WTC11 (cell line): Measurements from ENCODE around the gene ACSL5. TPM values are rescaled to one million over a fixed set of nuclear protein-coding genes. Genes with fewer than 3 reads are reported as not detected.

Source experiments
- ATAC-seq: fragments of 200-7000 bp; cut with Tn5 transposase; 2 replicates; pipeline ENCODE4 v1.10.0; 2021; ENCODE audit warnings: mild to moderate bottlenecking, moderate library complexity
- CTCF ChIA-PET: fragments of 300-600 bp; sonication (Branson Sonifier 250); formaldehyde crosslinking; loops from one replicate; lab custom pipeline; 2021; ENCODE audit warnings: antibody characterized with exemption; lab: Charles Lee
- POLR2A ChIA-PET: fragments of 350-600 bp; sonication (Branson Sonifier 250); formaldehyde crosslinking; loops from one replicate; lab custom pipeline; 2021; ENCODE audit warnings: antibody characterized with exemption; lab: Charles Lee
- DNase-seq: peaks from one replicate; pipeline ENCODE4 v3.0.0; 2021; ENCODE audit warnings: low spot score
- H3K27ac Mint-ChIP-seq: 2 replicates; pipeline ENCODE4 v1.8.0; 2021; ENCODE audit warnings: mixed read lengths
- H3K27me3 Mint-ChIP-seq: 2 replicates; pipeline ENCODE4 v1.8.0; 2021; ENCODE audit warnings: low read depth, mild to moderate bottlenecking, moderate library complexity, mixed read lengths
- H3K36me3 Mint-ChIP-seq: 2 replicates; pipeline ENCODE4 v1.8.0; 2021; ENCODE audit warnings: mixed read lengths
- H3K4me1 Mint-ChIP-seq: 2 replicates; pipeline ENCODE4 v1.8.0; 2022; ENCODE audit warnings: mixed read lengths
- H3K4me3 Mint-ChIP-seq: 2 replicates; pipeline ENCODE4 v1.8.0; 2021; ENCODE audit warnings: mild to moderate bottlenecking, moderate library complexity, mixed read lengths
- H3K9me3 Mint-ChIP-seq: 2 replicates; pipeline ENCODE4 v1.8.0; 2021; ENCODE audit warnings: mixed read lengths
- ATF1 ChIP-seq: sonication (generic); formaldehyde crosslinking; IDR thresholded peaks from 2 replicates; pipeline ENCODE4 v1.8.1; 2023; ENCODE audit warnings: mild to moderate bottlenecking, moderate library complexity, missing genetic modification reagents
- ATF3 ChIP-seq: sonication (generic); formaldehyde crosslinking; conservative IDR thresholded peaks from 2 replicates; pipeline ENCODE4 v1.8.1; 2022; ENCODE audit warnings: mild to moderate bottlenecking, missing genetic modification reagents
- CTCF ChIP-seq: fragments of 200-600 bp; IDR thresholded peaks from 2 replicates; pipeline ENCODE4 v1.8.0; 2022; ENCODE audit warnings: antibody characterized with exemption
- ERG ChIP-seq: fragments of 250-450 bp; sonication (Bioruptor Pico); IDR thresholded peaks from 2 replicates; pipeline ENCODE4 v1.8.0; 2021; ENCODE audit warnings: mild to moderate bottlenecking
- ETV6 ChIP-seq: sonication (generic); formaldehyde crosslinking; IDR thresholded peaks from 2 replicates; pipeline ENCODE4 v1.8.1; 2022; ENCODE audit warnings: mild to moderate bottlenecking, missing genetic modification reagents
- FOXK1 ChIP-seq: sonication (generic); formaldehyde crosslinking; IDR thresholded peaks from 2 replicates; pipeline ENCODE4 v1.8.0; 2022; ENCODE audit warnings: mild to moderate bottlenecking, moderate library complexity, missing genetic modification reagents
- FOXP1 ChIP-seq: sonication (generic); formaldehyde crosslinking; IDR thresholded peaks from 2 replicates; pipeline ENCODE4 v1.8.0; 2022; ENCODE audit warnings: missing genetic modification reagents, mild to moderate bottlenecking, moderate library complexity, borderline replicate concordance
- GRHL2 ChIP-seq: fragments of 250-450 bp; sonication (Bioruptor Pico); IDR thresholded peaks from 2 replicates; pipeline ENCODE4 v1.8.0; 2022; ENCODE audit warnings: mild to moderate bottlenecking, moderate library complexity; ENCODE audit not compliant: insufficient replicate concordance, severe bottlenecking
- HMGA2 ChIP-seq: fragments of 250-450 bp; sonication (Bioruptor Pico); IDR thresholded peaks from 2 replicates; pipeline ENCODE4 v1.4.0; 2021; ENCODE audit warnings: mild to moderate bottlenecking, moderate library complexity
- JAZF1 ChIP-seq: fragments of 250-450 bp; sonication (Bioruptor Pico); IDR thresholded peaks from 2 replicates; pipeline ENCODE4 v1.9.0; 2021; ENCODE audit warnings: moderate library complexity, mild to moderate bottlenecking, inconsistent platforms
- MLX ChIP-seq: sonication (generic); formaldehyde crosslinking; IDR thresholded peaks from 2 replicates; pipeline ENCODE4 v1.8.1; 2023; ENCODE audit warnings: mild to moderate bottlenecking, missing genetic modification reagents, moderate library complexity
- NFATC4 ChIP-seq: fragments of 250-450 bp; sonication (Bioruptor Pico); IDR thresholded peaks from 2 replicates; pipeline ENCODE4 v1.9.0; 2021; ENCODE audit warnings: mild to moderate bottlenecking
- NFE2L1 ChIP-seq: sonication (generic); formaldehyde crosslinking; IDR thresholded peaks from 2 replicates; pipeline ENCODE4 v1.8.1; 2023; ENCODE audit warnings: missing genetic modification reagents
- NR3C1 ChIP-seq: sonication (generic); formaldehyde crosslinking; conservative IDR thresholded peaks from 2 replicates; pipeline ENCODE4 v1.8.1; 2023; ENCODE audit warnings: low read depth, mild to moderate bottlenecking, missing genetic modification reagents
- PRDM15 ChIP-seq: sonication (generic); formaldehyde crosslinking; IDR thresholded peaks from 2 replicates; pipeline ENCODE4 v1.8.0; 2022; ENCODE audit warnings: missing genetic modification reagents
- SMAD3 ChIP-seq: sonication (generic); formaldehyde crosslinking; IDR thresholded peaks from 2 replicates; pipeline ENCODE4 v1.8.0; 2022; ENCODE audit warnings: missing genetic modification reagents, mild to moderate bottlenecking, borderline replicate concordance
- SP1 ChIP-seq: sonication (generic); formaldehyde crosslinking; conservative IDR thresholded peaks from 2 replicates; pipeline ENCODE4 v1.8.1; 2022; ENCODE audit warnings: missing genetic modification reagents
- TEAD4 ChIP-seq: sonication (generic); formaldehyde crosslinking; IDR thresholded peaks from 2 replicates; pipeline ENCODE4 v1.8.0; 2022; ENCODE audit warnings: mild to moderate bottlenecking, missing genetic modification reagents
- USF1 ChIP-seq: sonication (generic); formaldehyde crosslinking; IDR thresholded peaks from 2 replicates; pipeline ENCODE4 v1.8.0; 2022; ENCODE audit warnings: mild to moderate bottlenecking, missing genetic modification reagents
- ZBTB21 ChIP-seq: sonication (generic); formaldehyde crosslinking; IDR thresholded peaks from 2 replicates; pipeline ENCODE4 v1.8.1; 2023; ENCODE audit warnings: mild to moderate bottlenecking, missing genetic modification reagents, borderline replicate concordance
- ZMAT4 ChIP-seq: fragments of 250-450 bp; sonication (Bioruptor Pico); IDR thresholded peaks from 2 replicates; pipeline ENCODE4 v1.9.0; 2021; ENCODE audit warnings: mild to moderate bottlenecking
- ZNF281 ChIP-seq: sonication (generic); formaldehyde crosslinking; IDR thresholded peaks from 2 replicates; pipeline ENCODE4 v1.8.0; 2023; ENCODE audit warnings: mild to moderate bottlenecking, missing genetic modification reagents
- ZNF317 ChIP-seq: sonication (generic); formaldehyde crosslinking; IDR thresholded peaks from 2 replicates; pipeline ENCODE4 v1.8.1; 2023; ENCODE audit warnings: low read depth, mild to moderate bottlenecking, moderate library complexity, missing genetic modification reagents, borderline replicate concordance
- total RNA-seq: library from RNA; stranded (reverse); gene quantifications from 3 replicates; pipeline ENCODE4 v1.2.3, GENCODE V29; 2021

The ACSL5 gene
- total RNA-seq, 1 experiment from 2014 or later: 0.22 TPM

- ChIA-PET POLR2A (no interaction called here), CTCF (interaction anchor here (0.5 to 1.3 kb wide), 2 partner anchors 138 to 198 kb away, joined by 3 to 4 read pairs; no protein-coding TSS in a partner anchor)
- ATAC-seq (no peak), DNase-seq (no peak)
- H3K27ac Mint-ChIP-seq: no peak overlapping the region
- H3K27me3 Mint-ChIP-seq: no peaks in the 10 kb centered on the region
- TF ChIP-seq MLX: no peak
- no peak for TF ChIP-seq JAZF1 (CRISPR knock-in tag)
- TF ChIP-seq HMGA2: no peak
- no peak for TF ChIP-seq ATF3 (CRISPR knock-in tag)
- TF ChIP-seq SP1: no peak
- no peak for TF ChIP-seq NFE2L1
- TF ChIP-seq TEAD4: no peak
- no peak for TF ChIP-seq ZNF281 (CRISPR knock-in tag)
- TF ChIP-seq NR3C1 (CRISPR knock-in tag): no peak
- no peaks in the 10 kb centered on the region for H3K36me3 Mint-ChIP-seq
- no peak overlapping the region for H3K4me3 Mint-ChIP-seq
- no peaks in the 10 kb centered on the region for H3K9me3 Mint-ChIP-seq
- no peaks in the 10 kb centered on the region for H3K4me1 Mint-ChIP-seq
Measured at GRCh38 chr10:112335111-112335867, 38.6 kb upstream of the ACSL5 start.

GRCh38 chr10:112335868-112336265 lies 38.0 kb upstream of the ACSL5 start:
- H3K9me3 Mint-ChIP-seq: no peaks in the 10 kb centered on the region
- DNase-seq: no peak
- no peaks in the 10 kb centered on the region for H3K4me1 Mint-ChIP-seq
- no peaks in the 10 kb centered on the region for H3K36me3 Mint-ChIP-seq
- ChIA-PET CTCF (interaction anchor here (0.5 to 1.3 kb wide), 3 partner anchors 28 to 198 kb away, joined by 3 to 4 read pairs (median 4); no protein-coding TSS in a partner anchor), POLR2A (no interaction called here)
- no peak overlapping the region for H3K27ac Mint-ChIP-seq
- TF ChIP-seq NFATC4: no peak
- TF ChIP-seq FOXK1 (CRISPR knock-in tag): no peak
- no peak for TF ChIP-seq ZNF317 (CRISPR knock-in tag)
- TF ChIP-seq USF1 (CRISPR knock-in tag): no peak
- TF ChIP-seq CTCF: no peak
- no peak for TF ChIP-seq HMGA2
- TF ChIP-seq PRDM15: no peak
- TF ChIP-seq SMAD3 (CRISPR knock-in tag): no peak
- no peak for TF ChIP-seq GRHL2 (CRISPR knock-in tag)
- no peak for TF ChIP-seq FOXP1 (CRISPR knock-in tag)
- no peak for TF ChIP-seq ERG (CRISPR knock-in tag)
- TF ChIP-seq ZMAT4 (CRISPR knock-in tag): no peak
- TF ChIP-seq ATF1: no peak
- TF ChIP-seq ETV6 (CRISPR knock-in tag): no peak
- TF ChIP-seq ZBTB21: no peak
- ATAC-seq: no peak
- H3K4me3 Mint-ChIP-seq: no peak overlapping the region
- H3K27me3 Mint-ChIP-seq: no peaks in the 10 kb centered on the region
